Parathyroid adenoma (tissue), 2 donors: ENCODE results near the gene TMEM91.

Experiments used
- H2AFZ ChIP-seq: fragments of 300-600 bp; sonication (generic); one replicate; pipeline ENCODE4 v1.7.0; 2017; ENCODE audit warnings: antibody characterized with exemption, mild to moderate bottlenecking
- H3K27ac ChIP-seq: fragments of 300-600 bp; sonication (generic); one replicate; pipeline ENCODE4 v1.7.0; 2017
- H3K27me3 ChIP-seq: fragments of 300-600 bp; sonication (generic); one replicate; pipeline ENCODE4 v1.7.0; 2017; ENCODE audit warnings: low read length; ENCODE audit not compliant: control insufficient read depth, insufficient read depth
- H3K36me3 ChIP-seq: fragments of 300-600 bp; sonication (generic); one replicate; pipeline ENCODE4 v1.7.0; 2017; ENCODE audit warnings: low read length; ENCODE audit not compliant: control insufficient read depth, insufficient read depth
- H3K4me1 ChIP-seq: fragments of 300-600 bp; sonication (generic); one replicate; pipeline ENCODE4 v1.7.0; 2017; ENCODE audit warnings: control low read depth
- H3K4me2 ChIP-seq: fragments of 300-600 bp; sonication (generic); one replicate; pipeline ENCODE4 v1.7.0; 2017; ENCODE audit warnings: low read length
- H3K4me3 ChIP-seq: fragments of 300-600 bp; sonication (generic); one replicate; pipeline ENCODE4 v1.7.0; 2017; ENCODE audit warnings: low read depth, low read length
- H3K79me2 ChIP-seq: fragments of 300-600 bp; sonication (generic); one replicate; pipeline ENCODE4 v1.7.0; 2017; ENCODE audit warnings: control low read depth
- H3K9ac ChIP-seq: fragments of 300-600 bp; sonication (generic); one replicate; pipeline ENCODE4 v1.7.0; 2017; ENCODE audit warnings: mild to moderate bottlenecking
- H3K9me3 ChIP-seq: fragments of 300-600 bp; sonication (generic); one replicate; pipeline ENCODE4 v1.7.0; 2017; ENCODE audit warnings: low read length; ENCODE audit not compliant: control insufficient read depth
- CTCF ChIP-seq: fragments of 300-600 bp; sonication (generic); IDR thresholded peaks from one replicate; pipeline ENCODE4 v1.7.0; 2017; ENCODE audit warnings: antibody characterized with exemption, mild to moderate bottlenecking
- donor health status: primary hyperparathyroidism.

TMEM91 gene

DNA sequence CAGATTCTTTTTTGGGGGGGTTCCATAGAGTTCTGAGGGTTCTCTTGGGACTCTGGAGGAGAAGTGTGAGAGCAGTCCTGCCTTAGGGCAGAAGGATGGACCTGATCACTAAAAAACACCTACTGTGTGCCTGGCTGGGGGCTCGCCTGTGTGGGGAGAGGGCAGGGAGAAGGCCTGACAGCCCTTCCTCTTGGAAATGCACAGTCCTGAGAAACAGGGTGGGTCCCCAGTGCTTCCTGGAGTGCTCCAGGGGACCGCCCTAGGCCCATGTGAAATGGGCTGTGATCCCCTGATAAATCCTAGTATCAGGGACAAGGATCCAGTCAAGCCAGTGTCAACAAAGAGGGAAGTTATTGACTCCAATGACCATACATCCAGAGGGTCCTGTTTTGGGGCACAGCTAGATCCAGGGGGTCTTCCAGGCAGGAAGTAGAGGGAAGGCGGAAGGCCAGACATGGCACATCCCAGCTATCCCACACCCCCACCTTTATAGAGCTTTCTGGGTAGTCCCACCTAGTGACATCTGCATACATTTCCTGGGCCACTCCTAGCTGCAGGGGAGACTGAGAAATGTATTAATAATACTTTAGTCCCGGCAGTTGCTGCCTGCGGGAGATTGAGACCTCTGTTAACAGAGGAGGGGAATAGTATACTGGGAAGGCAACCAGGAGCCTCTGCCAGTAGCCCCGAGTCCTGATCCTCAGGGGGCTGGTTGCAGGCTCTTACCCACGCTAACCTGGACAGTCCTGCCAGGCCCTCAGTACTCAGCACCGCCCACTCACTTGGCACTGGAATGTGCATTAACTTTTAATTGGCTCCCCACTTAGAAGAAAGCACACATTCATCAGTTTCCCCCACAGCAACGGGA lies 35.0 kb downstream of the TMEM91 start:
- Histone ChIP-seq H3K4me2 (no peak overlapping the region), H3K79me2 (peaks cover 9% of the 10 kb centered on the region), H3K9me3 (no peaks in the 10 kb centered on the region), H3K27ac (no peak overlapping the region), H3K4me1 (peaks cover 29% of the 10 kb centered on the region), H3K4me3 (no peak overlapping the region), H2AFZ (no peak overlapping the region), H3K27me3 (no peaks in the 10 kb centered on the region), H3K9ac (no peak overlapping the region), H3K36me3 (no peaks in the 10 kb centered on the region)
- TF ChIP-seq CTCF: no peak

DNA sequence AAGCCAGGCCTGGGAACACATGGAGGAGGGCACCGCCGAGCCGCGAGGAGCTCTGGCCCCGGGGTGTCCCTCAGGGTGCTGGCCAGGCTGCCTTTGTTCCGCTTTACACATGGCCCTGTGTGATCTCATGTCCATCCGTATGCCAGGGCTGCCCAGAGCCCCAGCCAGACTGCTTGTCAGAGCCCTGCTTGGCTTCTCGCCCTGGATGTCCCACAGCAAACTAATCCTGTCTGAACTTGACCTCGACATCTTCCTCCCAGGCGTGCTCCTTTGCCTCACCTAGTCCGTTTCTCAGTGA lies 35.6 kb downstream of the TMEM91 start:
- no peak overlapping the region for H3K4me2 ChIP-seq
- H3K4me1 ChIP-seq: peaks cover 29% of the 10 kb centered on the region
- H3K4me3 ChIP-seq: no peak overlapping the region
- no peaks in the 10 kb centered on the region for H3K36me3 ChIP-seq
- TF ChIP-seq CTCF: no peak
- no peak overlapping the region for H2AFZ ChIP-seq
- H3K27ac ChIP-seq: no peak overlapping the region
- H3K9me3 ChIP-seq: no peaks in the 10 kb centered on the region
- peaks cover 9% of the 10 kb centered on the region for H3K79me2 ChIP-seq
- H3K27me3 ChIP-seq: no peaks in the 10 kb centered on the region
- H3K9ac ChIP-seq: no peak overlapping the region

GRCh38 chr19:41412953-41413352 lies 36.6 kb downstream of the TMEM91 start:
- Histone ChIP-seq H3K4me2 (no peak overlapping the region), H3K4me3 (no peak overlapping the region), H3K27me3 (no peaks in the 10 kb centered on the region), H3K36me3 (no peaks in the 10 kb centered on the region), H3K9ac (no peak overlapping the region), H3K27ac (no peak overlapping the region), H2AFZ (no peak overlapping the region), H3K79me2 (peaks cover 9% of the 10 kb centered on the region), H3K4me1 (peaks cover 29% of the 10 kb centered on the region), H3K9me3 (no peaks in the 10 kb centered on the region)
- TF ChIP-seq CTCF: no peak

DNA sequence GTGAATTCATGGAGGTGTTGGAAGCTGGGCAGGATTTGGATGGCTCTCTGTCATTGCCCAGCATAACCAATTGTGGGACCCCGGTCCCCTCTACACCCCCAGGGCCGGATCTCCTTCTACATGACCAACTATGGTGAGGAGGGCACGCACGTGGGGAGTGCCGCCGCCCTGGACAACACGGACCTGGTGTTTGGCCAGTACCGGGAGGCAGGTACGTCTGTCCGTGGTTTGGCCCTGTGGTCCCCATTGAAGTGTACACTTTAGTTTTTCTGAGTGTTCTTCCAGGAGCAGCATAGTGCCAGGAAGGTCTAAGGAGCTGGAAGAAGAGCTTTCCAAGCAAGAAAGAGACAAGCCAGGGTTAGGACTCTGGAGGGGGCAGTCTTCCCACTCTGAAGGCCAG lies 37.6 kb downstream of the TMEM91 start:
- H3K36me3 ChIP-seq: no peaks in the 10 kb centered on the region
- no peak overlapping the region for H3K4me2 ChIP-seq
- no peak overlapping the region for H3K27ac ChIP-seq
- H3K9ac ChIP-seq: no peak overlapping the region
- no peaks in the 10 kb centered on the region for H3K27me3 ChIP-seq
- H3K9me3 ChIP-seq: no peaks in the 10 kb centered on the region
- H3K4me3 ChIP-seq: no peak overlapping the region
- peaks cover 7% of the 10 kb centered on the region for H3K79me2 ChIP-seq
- TF ChIP-seq CTCF: no peak
- peaks cover 27% of the 10 kb centered on the region for H3K4me1 ChIP-seq
- H2AFZ ChIP-seq: no peak overlapping the region

DNA sequence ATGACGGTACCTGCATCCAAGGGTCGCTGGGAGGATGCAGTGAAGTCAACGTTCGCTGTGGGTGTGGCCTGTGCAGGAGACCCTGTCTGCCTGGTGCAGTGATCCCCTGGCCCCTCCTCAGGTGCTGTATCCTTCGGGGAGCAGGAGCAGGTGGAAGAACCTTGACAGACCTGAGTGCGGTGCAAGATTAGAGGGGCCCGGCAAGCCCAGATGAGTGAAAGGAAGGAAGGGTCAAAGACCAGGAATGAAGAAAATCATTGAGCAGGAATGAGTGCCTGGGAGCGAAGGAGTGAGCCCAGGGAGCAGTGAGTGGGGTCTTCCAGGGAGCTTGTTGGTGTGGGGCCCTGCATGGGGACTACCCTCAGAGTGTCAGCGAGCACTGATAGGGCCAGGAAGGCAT lies 38.1 kb downstream of the TMEM91 start:
- Histone ChIP-seq H3K4me1 (peaks cover 22% of the 10 kb centered on the region), H3K27ac (peak overlapping the region; percentile 45), H3K36me3 (no peaks in the 10 kb centered on the region), H3K79me2 (peaks cover 7% of the 10 kb centered on the region), H3K27me3 (no peaks in the 10 kb centered on the region), H3K4me3 (no peak overlapping the region), H3K9me3 (no peaks in the 10 kb centered on the region), H3K9ac (no peak overlapping the region), H2AFZ (no peak overlapping the region), H3K4me2 (no peak overlapping the region)
- no peak for TF ChIP-seq CTCF
